Gastroesophageal sphincter (tissue), 4 donors: ENCODE data around the gene ZMIZ1. TPM values are rescaled to one million over a fixed set of nuclear protein-coding genes. Genes with fewer than 3 reads are reported as not detected.

Source experiments
- ATAC-seq: fragments of 150-250 bp; one replicate; pipeline ENCODE4 v1.9.1; 2016; ENCODE audit warnings: mild to moderate bottlenecking, moderate library complexity
- H3K27ac ChIP-seq, 4 donors: fragments of 200-600 bp; sonication (generic) in 3 of 4; 1 replicate in 3 of 4; 2 replicates in 1 of 4; pipeline ENCODE4 v1.5.1; 2016 to 2019
- H3K27me3 ChIP-seq: fragments of 200-600 bp; sonication (generic); one replicate; pipeline ENCODE4 v1.5.1; 2019
- H3K36me3 ChIP-seq, 2 donors: fragments of 200-600 bp; sonication (generic); one replicate each; pipeline ENCODE4 v1.5.1; 2019; ENCODE audit warnings: control low read depth in 1 of 2
- H3K4me1 ChIP-seq, 3 donors: fragments of 200-600 bp; sonication (generic); 1 replicate in 2 of 3; 2 replicates in 1 of 3; pipeline ENCODE4 v1.5.1; 2016 to 2019; ENCODE audit warnings: control low read depth in 2 of 3
- H3K4me3 ChIP-seq, 2 donors: fragments of 200-600 bp; sonication (generic); one replicate each; pipeline ENCODE4 v1.5.1; 2019; ENCODE audit warnings: mild to moderate bottlenecking in 1 of 2, moderate library complexity in 1 of 2
- H3K9me3 ChIP-seq, 3 donors: fragments of 200-600 bp; sonication (generic); one replicate each; pipeline ENCODE4 v1.5.1; 2017 to 2019; ENCODE audit warnings: control low read depth in 2 of 3
- CTCF ChIP-seq, 4 experiments: fragments of 200-600 bp in 2 of 4; fragments of 450-650 bp in 2 of 4; sonication (generic) in 1 of 4; IDR thresholded peaks; one replicate each; pipeline ENCODE4 v1.5.1; 2017 to 2019; ENCODE audit warnings: antibody characterized with exemption in 4 of 4, mild to moderate bottlenecking in 2 of 4, moderate library complexity in 2 of 4
- EP300 ChIP-seq: sonication (generic); formaldehyde crosslinking; IDR thresholded peaks from one replicate; pipeline ENCODE4 v1.6.1; 2017; ENCODE audit warnings: antibody characterized with exemption, mild to moderate bottlenecking
- POLR2A ChIP-seq, 2 donors: fragments of 450-650 bp; IDR thresholded peaks; one replicate each; pipeline ENCODE4 v1.6.1; 2017; ENCODE audit warnings: antibody characterized with exemption in 2 of 2, mild to moderate bottlenecking in 2 of 2, moderate library complexity in 1 of 2
- POLR2AphosphoS5 ChIP-seq: sonication (generic); formaldehyde crosslinking; IDR thresholded peaks from one replicate; pipeline ENCODE4 v1.6.1; 2017; ENCODE audit warnings: antibody characterized with exemption
- WGBS, 2 donors: methylation state at CpG; one replicate each; pipeline ENCODE4 v1.1.5; 2018; ENCODE audit warnings: low coverage in 1 of 2; 5-methylcytosine and 5-hydroxymethylcytosine counted together
- total RNA-seq, 4 donors: library from RNA; depleted of rRNA; stranded (reverse); fragments of >200 nt; gene quantifications; one replicate each; pipeline ENCODE4 v1.1.0, GENCODE V29; 2016

ZMIZ1 gene
- total RNA-seq, 4 donors from 2014 or later, result 36.3 to 79.2 (median 67.1) TPM

GRCh38 chr10:79230328-79230830 is 161.6 kb downstream of the ZMIZ1 start:
- no peak for ATAC-seq
- Histone ChIP-seq H3K9me3 (no peaks in the 10 kb centered on the region), H3K27me3 (no peaks in the 10 kb centered on the region), H3K36me3 (peaks cover 0 to 93% of the 10 kb centered on the region in 2 donors), H3K4me1 (peaks cover 0 to 70% (median 0%) of the 10 kb centered on the region in 3 donors), H3K27ac (peak overlapping the region in 1 of 4 donors; percentile 37), H3K4me3 (no peak overlapping the region)
- WGBS, 2 donors, result 64% methylated on average over 4 of the region's 16 CpGs; no CpG with 5 or more reads in 1 of the 2 donors
- TF ChIP-seq EP300, result no peak
- TF ChIP-seq POLR2A (IDR thresholded peaks at IDR 0.05), result no peak
- no peak for TF ChIP-seq POLR2AphosphoS5
- TF ChIP-seq CTCF (IDR thresholded peaks at IDR 0.05), result no peak

GRCh38 chr10:79230850-79231249 is 162.1 kb downstream of the ZMIZ1 start:
- Histone ChIP-seq H3K27me3 (no peaks in the 10 kb centered on the region), H3K4me3 (no peak overlapping the region), H3K27ac (no peak overlapping the region), H3K36me3 (peaks cover 0 to 92% of the 10 kb centered on the region in 2 donors), H3K4me1 (peaks cover 0 to 71% (median under 1%) of the 10 kb centered on the region in 3 donors), H3K9me3 (no peaks in the 10 kb centered on the region)
- no peak for ATAC-seq
- 83 to 100% methylated on average over 1 to 4 of the region's 4 CpGs for WGBS, 2 donors
- TF ChIP-seq CTCF (IDR thresholded peaks at IDR 0.05) (no peak), POLR2A (IDR thresholded peaks at IDR 0.05) (no peak), EP300 (no peak)

- 72% methylated on average over 3 of the region's 3 CpGs; no CpG with 5 or more reads in 1 of the 2 donors for WGBS, 2 donors
These were observed 163.1 kb downstream of the ZMIZ1 start for GRCh38 chr10:79231908-79232307.

GRCh38 chr10:79232864-79233263 is 164.1 kb downstream of the ZMIZ1 start:
- Histone ChIP-seq H3K36me3 (peaks cover 0 to 72% of the 10 kb centered on the region in 2 donors), H3K27me3 (no peaks in the 10 kb centered on the region), H3K4me3 (no peak overlapping the region), H3K4me1 (peaks cover 0 to 86% (median 21%) of the 10 kb centered on the region in 3 donors), H3K27ac (no peak overlapping the region), H3K9me3 (no peaks in the 10 kb centered on the region)
- WGBS, 2 donors, result no CpG with 5 or more reads among the region's 3 CpGs
- TF ChIP-seq EP300, result no peak
- no peak for ATAC-seq

More at GRCh38 chr10:79231908-79232307, 163.1 kb downstream of the ZMIZ1 start:
- no peak overlapping the region for H3K4me3 ChIP-seq
- no peaks in the 10 kb centered on the region for H3K9me3 ChIP-seq
- TF ChIP-seq POLR2AphosphoS5 (no peak), EP300 (no peak), POLR2A (IDR thresholded peaks at IDR 0.05) (no peak), CTCF (IDR thresholded peaks at IDR 0.05) (no peak)
- peaks cover 0 to 81% (median 11%) of the 10 kb centered on the region in 3 donors for H3K4me1 ChIP-seq
- H3K36me3 ChIP-seq, result peaks cover 0 to 81% of the 10 kb centered on the region in 2 donors
- no peak for ATAC-seq
- no peak overlapping the region for H3K27ac ChIP-seq
- no peaks in the 10 kb centered on the region for H3K27me3 ChIP-seq

- 85 to 86% methylated on average over 2 to 4 of the region's 8 CpGs for WGBS, 2 donors
- TF ChIP-seq POLR2A (IDR thresholded peaks at IDR 0.05), result no peak
- TF ChIP-seq CTCF (IDR thresholded peaks at IDR 0.05), result no peak
- no peak for TF ChIP-seq POLR2AphosphoS5
- TF ChIP-seq EP300, result no peak
- no peaks in the 10 kb centered on the region for H3K9me3 ChIP-seq
- peaks cover 0 to 86% (median 35%) of the 10 kb centered on the region in 3 donors for H3K4me1 ChIP-seq
- H3K4me3 ChIP-seq, result no peak overlapping the region
- no peaks in the 10 kb centered on the region for H3K27me3 ChIP-seq
- H3K36me3 ChIP-seq, result peaks cover 0 to 55% of the 10 kb centered on the region in 2 donors
- ATAC-seq, result no peak
- peak overlapping the region in 2 of 4 donors; percentile 10 to 14 for H3K27ac ChIP-seq
These were observed 165.9 kb downstream of the ZMIZ1 start for GRCh38 chr10:79234391-79235315.
